Prostate gland (tissue), 2 donors: ENCODE results near the gene AMFR.

ENCODE experiments used
- POLR2AphosphoS5 ChIP-seq: sonication (generic); formaldehyde crosslinking; IDR thresholded peaks from one replicate; pipeline ENCODE4 v1.6.1; 2017; ENCODE audit warnings: antibody characterized with exemption
- TF ChIP-seq, protein P1 (sequence below), 4 experiments: fragments of 200-600 bp in 2 of 4; fragments of 450-650 bp in 2 of 4; sonication (generic) in 2 of 4; IDR thresholded peaks; 1 replicate in 3 of 4; 2 replicates in 1 of 4; pipeline ENCODE4 v1.5.1; 2016 to 2019; ENCODE audit warnings: antibody characterized with exemption in 4 of 4, mild to moderate bottlenecking in 2 of 4, moderate library complexity in 2 of 4

DNA sequence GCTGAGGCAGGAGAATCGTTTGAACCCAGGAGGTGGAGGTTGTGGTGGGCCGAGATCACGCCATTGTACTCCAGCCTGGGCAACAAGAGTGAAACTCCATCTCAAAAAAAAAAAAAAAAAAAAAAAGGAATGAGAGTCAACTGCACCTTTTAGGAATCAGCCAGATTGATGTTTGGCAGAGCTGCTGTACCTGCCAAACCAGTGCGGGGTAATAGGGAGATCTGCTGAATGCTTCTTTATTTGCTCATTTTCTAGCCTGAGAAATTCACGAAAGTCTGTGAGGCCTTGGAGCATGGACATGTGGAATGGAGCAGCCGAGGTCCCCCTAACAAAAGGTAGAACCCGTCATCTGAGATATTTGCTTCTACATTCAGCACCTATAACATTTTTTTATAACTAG lies 44.4 kb upstream of the AMFR start:
- TF ChIP-seq, protein P1, sequence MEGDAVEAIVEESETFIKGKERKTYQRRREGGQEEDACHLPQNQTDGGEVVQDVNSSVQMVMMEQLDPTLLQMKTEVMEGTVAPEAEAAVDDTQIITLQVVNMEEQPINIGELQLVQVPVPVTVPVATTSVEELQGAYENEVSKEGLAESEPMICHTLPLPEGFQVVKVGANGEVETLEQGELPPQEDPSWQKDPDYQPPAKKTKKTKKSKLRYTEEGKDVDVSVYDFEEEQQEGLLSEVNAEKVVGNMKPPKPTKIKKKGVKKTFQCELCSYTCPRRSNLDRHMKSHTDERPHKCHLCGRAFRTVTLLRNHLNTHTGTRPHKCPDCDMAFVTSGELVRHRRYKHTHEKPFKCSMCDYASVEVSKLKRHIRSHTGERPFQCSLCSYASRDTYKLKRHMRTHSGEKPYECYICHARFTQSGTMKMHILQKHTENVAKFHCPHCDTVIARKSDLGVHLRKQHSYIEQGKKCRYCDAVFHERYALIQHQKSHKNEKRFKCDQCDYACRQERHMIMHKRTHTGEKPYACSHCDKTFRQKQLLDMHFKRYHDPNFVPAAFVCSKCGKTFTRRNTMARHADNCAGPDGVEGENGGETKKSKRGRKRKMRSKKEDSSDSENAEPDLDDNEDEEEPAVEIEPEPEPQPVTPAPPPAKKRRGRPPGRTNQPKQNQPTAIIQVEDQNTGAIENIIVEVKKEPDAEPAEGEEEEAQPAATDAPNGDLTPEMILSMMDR (IDR thresholded peaks at IDR 0.05), result no peak
- TF ChIP-seq POLR2AphosphoS5, result no peak
